ENCODE data around the gene ATF6. TPM values are rescaled to one million over a fixed set of nuclear protein-coding genes. Genes with fewer than 3 reads are reported as not detected.

The ATF6 gene
- total and polyA plus RNA-seq, 9 of the 15 experiments (the other 6 are each of a cell fraction or from before 2014, with no cell fraction given): 11.7 to 32.4 (median 20.4) TPM

GRCh38 chr1:161866241-161866640 lies 100.1 kb downstream of the ATF6 start:
- Histone ChIP-seq H3K36me3 (ENCODE audit: control insufficient read depth, insufficient read depth, low read length) (peaks cover 23% of the 10 kb centered on the region; the same call in 2 of the 3 replicates), H3K27me3 (ENCODE audit: control insufficient read depth in 2 of 2, insufficient read depth in 2 of 2, low read length in 2 of 2) (no peaks in the 10 kb centered on the region), H4K20me1 (replicated peaks; ENCODE audit: control insufficient read depth, insufficient read depth, low read length) (no peaks in the 10 kb centered on the region), H3K9me1 (ENCODE audit: control insufficient read depth, insufficient read depth, low read length) (no peaks in the 10 kb centered on the region), H3K27ac (ENCODE audit: extremely low read depth, low read depth, low read length) (no peak overlapping the region), H3K4me2 (ENCODE audit: insufficient read depth, low read length) (no peak overlapping the region), H3K4me3 (no peak overlapping the region), H2AFZ (ENCODE audit: low read depth, low read length) (no peak overlapping the region), H3K79me2 (ENCODE audit: control insufficient read depth, insufficient read depth, low read length) (no peaks in the 10 kb centered on the region), H3K9me3 (replicated peaks; ENCODE audit: control insufficient read depth, insufficient read depth, low read depth, low read length) (no peaks in the 10 kb centered on the region), H3K9ac (ENCODE audit: insufficient read depth in 1 of 2, low read depth in 2 of 2, low read length in 2 of 2) (no peak overlapping the region), H3K4me1 (replicated peaks in 1 of 2; ENCODE audit: control insufficient read depth in 2 of 2, insufficient read depth in 2 of 2, low read length in 2 of 2) (no peaks in the 10 kb centered on the region)
- CTCF ChIA-PET (ENCODE audit: low intra/inter-chr PET ratio): no interaction called here
- intact Hi-C loops (cut with micrococcal nuclease): no loop called here
- WGBS (ENCODE audit: insufficient coverage, low coverage, missing lambda C conversion rate): 91% methylated on average over 3 of the region's 3 CpGs
- ATAC-seq: no peak
- no TSS peak for BruUV-seq (replicated peaks)
- no peak for DNase-seq (ENCODE audit: extremely low read depth in 1 of 4, low spot score in 3 of 4)
- no peak for TF ChIP-seq TCF3 (CRISPR knock-in tag; IDR thresholded peaks at IDR 0.05)
- no peak for TF ChIP-seq RBFOX2 (IDR thresholded peaks at IDR 0.05; ENCODE audit: low read depth, low read length)
- TF ChIP-seq DMBX1 (CRISPR knock-in tag; IDR thresholded peaks at IDR 0.05; ENCODE audit: borderline replicate concordance): no peak
- no peak for TF ChIP-seq NKRF (IDR thresholded peaks at IDR 0.05; ENCODE audit: borderline replicate concordance)
- no peak for TF ChIP-seq ZNF280B (CRISPR knock-in tag; IDR thresholded peaks at IDR 0.05)
- TF ChIP-seq ZNF165 (CRISPR knock-in tag; IDR thresholded peaks at IDR 0.05; ENCODE audit: borderline replicate concordance): no peak
- no peak for TF ChIP-seq CAMTA2 (CRISPR knock-in tag; conservative IDR thresholded peaks at IDR 0.05)
- no peak for TF ChIP-seq SNIP1 (IDR thresholded peaks at IDR 0.05; ENCODE audit: low read depth)
- no peak for TF ChIP-seq ZNF431 (CRISPR knock-in tag; IDR thresholded peaks at IDR 0.05)
- no peak for TF ChIP-seq NCOA6 (IDR thresholded peaks at IDR 0.05)
- TF ChIP-seq CBFA2T2 (conservative IDR thresholded peaks at IDR 0.05): no peak
- FAIRE-seq: no peak
- POLR2A ChIA-PET: interaction anchor here (0.7 kb wide), 2 partner anchors 10 to 1448 kb away, joined by 3 read pairs; no protein-coding TSS in a partner anchor
- in situ Hi-C loops (cut with MboI): no loop called here
